Left ventricle myocardium inferior (tissue), 1 donor: Measurements from ENCODE around the gene CDC42SE2. TPM values are rescaled to one million over a fixed set of nuclear protein-coding genes. Genes with fewer than 3 reads are reported as not detected.

Experiments used
- DNase-seq: peaks from one replicate; pipeline ENCODE4 v3.0.0-alpha.2; 2020
- H3K27ac ChIP-seq: fragments of 200-600 bp; replicated peaks from 2 replicates; pipeline ENCODE4 v1.8.0; 2021
- H3K27me3 ChIP-seq: fragments of 200-600 bp; 2 replicates; pipeline ENCODE4 v1.8.0; 2021; ENCODE audit warnings: low read depth
- H3K36me3 ChIP-seq: fragments of 200-600 bp; 2 replicates; pipeline ENCODE4 v1.8.0; 2021
- H3K4me1 ChIP-seq: fragments of 200-600 bp; 2 replicates; pipeline ENCODE4 v1.8.0; 2021
- H3K4me3 ChIP-seq: fragments of 200-600 bp; 2 replicates; pipeline ENCODE4 v1.8.0; 2021; ENCODE audit warnings: mild to moderate bottlenecking, moderate library complexity
- H3K9me3 ChIP-seq: fragments of 200-600 bp; replicated peaks from 2 replicates; pipeline ENCODE4 v1.8.0; 2021
- CTCF ChIP-seq: fragments of 200-600 bp; IDR thresholded peaks from 2 replicates; pipeline ENCODE4 v1.8.0; 2021; ENCODE audit warnings: antibody characterized with exemption, mild to moderate bottlenecking, borderline replicate concordance
- intact Hi-C: fragments of 100-400 bp; cut with micrococcal nuclease; formaldehyde crosslinking; loops from one replicate; pipeline ENCODE4 v1.11.0; 2022
- total RNA-seq: library from RNA; stranded (reverse); fragmentation: NEBNext Ultra II Directional; extraction: Animal tissue kit (Norgen Biotek cat#: 25700); gene quantifications from one replicate; pipeline ENCODE4 v1.2.1, GENCODE V29; 2021
- donor health status: DM: no; HTN: yes; CAD: no; lungs with severe emphysema.

CDC42SE2 gene
- total RNA-seq, 1 donor from 2014 or later: 10.3 TPM

GRCh38 chr5:131433109-131433508, 169.3 kb downstream of the CDC42SE2 start:
- Histone ChIP-seq H3K9me3 (no peaks in the 10 kb centered on the region), H3K36me3 (peaks cover 71% of the 10 kb centered on the region), H3K4me3 (no peak overlapping the region), H3K4me1 (peaks cover 8% of the 10 kb centered on the region), H3K27ac (no peak overlapping the region), H3K27me3 (no peaks in the 10 kb centered on the region)
- TF ChIP-seq CTCF: no peak
- intact Hi-C loops: no loop called here
- DNase-seq: no peak

- intact Hi-C loops: no loop called here
- peaks cover 12% of the 10 kb centered on the region for H3K4me1 ChIP-seq
- H3K4me3 ChIP-seq: no peak overlapping the region
- peaks cover 74% of the 10 kb centered on the region for H3K36me3 ChIP-seq
- no peak for TF ChIP-seq CTCF
- no peaks in the 10 kb centered on the region for H3K27me3 ChIP-seq
- H3K27ac ChIP-seq: peak overlapping the region; percentile 19
- H3K9me3 ChIP-seq: no peaks in the 10 kb centered on the region
- DNase-seq: no peak
Measured at GRCh38 chr5:131436081-131436480, 172.2 kb downstream of the CDC42SE2 start.

GRCh38 chr5:131441184-131441583, 177.3 kb downstream of the CDC42SE2 start:
- H3K36me3 ChIP-seq: peaks cover 85% of the 10 kb centered on the region
- intact Hi-C loops: no loop called here
- no peak for TF ChIP-seq CTCF
- H3K27me3 ChIP-seq: no peaks in the 10 kb centered on the region
- no peak overlapping the region for H3K4me3 ChIP-seq
- no peak for DNase-seq
- no peaks in the 10 kb centered on the region for H3K9me3 ChIP-seq
- peaks cover 18% of the 10 kb centered on the region for H3K4me1 ChIP-seq
- no peak overlapping the region for H3K27ac ChIP-seq

Other genes with a start within 250 kb of the CDC42SE2 start
- 155 TPM for gene HINT1, start 98.8 kb upstream of the CDC42SE2 start, total RNA-seq
- gene LYRM7, start 93.1 kb upstream of the CDC42SE2 start, total RNA-seq: 33.0 TPM